GM23338 (cell line): ENCODE results near the gene EYS. TPM values are rescaled to one million over a fixed set of nuclear protein-coding genes. Genes with fewer than 3 reads are reported as not detected.
A peak's percentile ranks its signal among the peaks of the same experiment; 100 is the strongest.

Experiments
- ATAC-seq: fragments of 200-7000 bp; cut with Tn5 transposase; 3 replicates; pipeline ENCODE4 v1.9.1; 2020
- DNase-seq: peaks from one replicate; pipeline ENCODE4 v3.0.0-alpha.2; 2015; ENCODE audit warnings: low spot score
- H2AFZ ChIP-seq: fragments of 200-600 bp; sonication (generic); 2 replicates; pipeline ENCODE4 v1.8.0; 2016; ENCODE audit warnings: antibody characterized with exemption, mild to moderate bottlenecking, moderate library complexity
- H3F3A ChIP-seq: fragments of 200-600 bp; sonication (generic); replicated peaks from 2 replicates; pipeline ENCODE4 v1.8.0; 2017; ENCODE audit warnings: antibody characterized with exemption, mixed run types, low read depth
- H3K27ac ChIP-seq: fragments of 200-600 bp; sonication (generic); 2 replicates; pipeline ENCODE4 v1.6.1; 2016; ENCODE audit warnings: low read depth
- H3K27me3 ChIP-seq: fragments of 200-600 bp; sonication (generic); 2 replicates; pipeline ENCODE4 v1.8.0; 2016; ENCODE audit warnings: mild to moderate bottlenecking, mixed run types, moderate library complexity; ENCODE audit not compliant: insufficient read depth
- H3K36me3 ChIP-seq: fragments of 200-600 bp; sonication (generic); 2 replicates; pipeline ENCODE4 v1.8.0; 2016; ENCODE audit warnings: mild to moderate bottlenecking; ENCODE audit not compliant: insufficient read depth
- H3K4me1 ChIP-seq: fragments of 200-600 bp; sonication (generic); 2 replicates; pipeline ENCODE4 v1.8.0; 2016; ENCODE audit warnings: mild to moderate bottlenecking, moderate library complexity; ENCODE audit not compliant: insufficient read depth
- H3K4me2 ChIP-seq: fragments of 200-600 bp; sonication (generic); 2 replicates; pipeline ENCODE4 v1.7.1; 2017; ENCODE audit warnings: mixed run types
- H3K4me3 ChIP-seq: fragments of 200-600 bp; sonication (generic); 2 replicates; pipeline ENCODE4 v1.6.1; 2016; ENCODE audit warnings: mixed run types
- H3K79me2 ChIP-seq: fragments of 200-600 bp; sonication (generic); replicated peaks from 2 replicates; pipeline ENCODE4 v1.8.0; 2017; ENCODE audit warnings: mild to moderate bottlenecking; ENCODE audit not compliant: insufficient read depth
- H3K9me2 ChIP-seq: fragments of 200-600 bp; sonication (generic); 2 replicates; pipeline ENCODE4 v1.8.0; 2017; ENCODE audit not compliant: insufficient read depth
- H4K20me1 ChIP-seq: fragments of 200-600 bp; sonication (generic); replicated peaks from 2 replicates; pipeline ENCODE4 v1.8.0; 2017; ENCODE audit warnings: mild to moderate bottlenecking; ENCODE audit not compliant: insufficient read depth
- H3K27ac Mint-ChIP-seq: 2 replicates; pipeline ENCODE4 v1.8.0; 2020; ENCODE audit warnings: inconsistent platforms, mild to moderate bottlenecking, moderate library complexity, mixed read lengths
- H3K27me3 Mint-ChIP-seq: 3 replicates; pipeline ENCODE4 v1.8.0; 2022; ENCODE audit warnings: low read depth, mild to moderate bottlenecking, moderate library complexity, mixed read lengths, inconsistent platforms; ENCODE audit not compliant: insufficient read depth, poor library complexity
- H3K36me3 Mint-ChIP-seq: 3 replicates; pipeline ENCODE4 v1.8.0; 2021; ENCODE audit warnings: low read depth, mild to moderate bottlenecking, inconsistent platforms, moderate library complexity, mixed read lengths
- H3K4me1 Mint-ChIP-seq: 3 replicates; pipeline ENCODE4 v1.8.0; 2020; ENCODE audit warnings: mild to moderate bottlenecking, inconsistent platforms, mixed read lengths
- H3K4me3 Mint-ChIP-seq: 3 replicates; pipeline ENCODE4 v1.8.0; 2021; ENCODE audit warnings: moderate library complexity, mild to moderate bottlenecking, inconsistent platforms, mixed read lengths
- H3K9me3 Mint-ChIP-seq: 3 replicates; pipeline ENCODE4 v1.8.0; 2020; ENCODE audit warnings: moderate library complexity, mild to moderate bottlenecking, inconsistent platforms, mixed read lengths
- CREB1 ChIP-seq: fragments of 250-450 bp; sonication (Bioruptor Pico); IDR thresholded peaks from 2 replicates; pipeline ENCODE4 v1.5.0; 2020; ENCODE audit warnings: low read depth, mild to moderate bottlenecking, moderate library complexity
- EZH2 ChIP-seq: fragments of 200-600 bp; sonication (generic); IDR thresholded peaks from one replicate; pipeline ENCODE4 v1.8.0; 2017; ENCODE audit warnings: antibody characterized with exemption, mild to moderate bottlenecking, low read depth; ENCODE audit not compliant: unreplicated experiment
- EZH2phosphoT487 ChIP-seq: fragments of 200-600 bp; sonication (generic); IDR thresholded peaks from one replicate; pipeline ENCODE4 v1.8.1; 2018; ENCODE audit warnings: antibody characterized with exemption; ENCODE audit not compliant: unreplicated experiment
- JUNB ChIP-seq: IDR thresholded peaks from one replicate; pipeline ENCODE4 v1.6.1; 2016; ENCODE audit warnings: antibody characterized with exemption; ENCODE audit not compliant: unreplicated experiment
- NANOG ChIP-seq: IDR thresholded peaks from 2 replicates; pipeline ENCODE4 v1.6.1; 2016; ENCODE audit warnings: antibody characterized with exemption, borderline replicate concordance
- POLR2AphosphoS5 ChIP-seq: IDR thresholded peaks from 2 replicates; pipeline ENCODE4 v1.6.1; 2016; ENCODE audit warnings: antibody characterized with exemption, low read depth
- ZNF114 ChIP-seq: fragments of 250-450 bp; sonication (Bioruptor Pico); IDR thresholded peaks from 2 replicates; pipeline ENCODE4 v1.5.0; 2020; ENCODE audit warnings: mild to moderate bottlenecking, moderate library complexity
- polyA plus RNA-seq: library from polyadenylated mRNA; unstranded; fragments of >200 nt; fragmentation: Nextera tagmentation; extraction: Ambion mirVana; gene quantifications from 2 replicates; pipeline ENCODE4 v1.2.1, GENCODE V29; 2016
- total RNA-seq: library from RNA; depleted of rRNA; stranded (reverse); fragments of >200 nt; shearing (Covaris generic); gene quantifications from 2 replicates; pipeline ENCODE4 v1.2.3, GENCODE V29; 2014
- TF ChIP-seq, protein P1 (sequence below): fragments of 250-450 bp; sonication (Bioruptor Pico); IDR thresholded peaks from 2 replicates; pipeline ENCODE4 v1.5.0; 2020; ENCODE audit warnings: mild to moderate bottlenecking, moderate library complexity
- TF ChIP-seq, protein P2 (sequence below): IDR thresholded peaks from one replicate; pipeline ENCODE4 v1.6.1; 2018; ENCODE audit warnings: antibody characterized with exemption; ENCODE audit not compliant: unreplicated experiment
- TF ChIP-seq, protein P3 (sequence below), 2 experiments: fragments of 200-600 bp in 1 of 2; sonication (generic) in 1 of 2; conservative IDR thresholded peaks; 2 replicates each; pipeline versions ENCODE4 v1.5.1 to v1.6.1; 2016 to 2017; ENCODE audit warnings: antibody characterized with exemption in 2 of 2, low read depth in 2 of 2, mild to moderate bottlenecking in 2 of 2, moderate library complexity in 1 of 2

Gene EYS
- total and polyA plus RNA-seq, 2 experiments from 2014 or later: 0.38 to 0.52 TPM

DNA sequence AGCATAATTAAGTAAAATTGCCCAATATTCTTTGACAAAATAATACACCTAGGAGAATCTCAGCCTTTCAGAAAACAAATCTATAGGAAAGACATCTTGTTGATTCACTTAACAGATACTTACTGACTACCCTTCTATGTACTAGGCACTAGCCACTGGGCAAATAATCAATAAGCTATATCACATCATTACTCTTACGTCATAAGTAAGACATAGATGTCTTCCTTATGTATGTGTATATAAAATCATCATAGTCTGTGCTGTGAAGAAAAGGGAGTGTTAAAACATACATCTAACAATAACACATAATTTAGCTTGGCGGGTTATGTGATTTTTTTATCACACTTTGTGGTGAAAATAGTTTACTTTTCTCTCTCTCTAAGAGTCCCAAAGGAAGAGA lies 733.9 kb downstream of the EYS start (continued):
- TF ChIP-seq JUNB: no peak
- TF ChIP-seq CREB1 (CRISPR knock-in tag): no peak

DNA sequence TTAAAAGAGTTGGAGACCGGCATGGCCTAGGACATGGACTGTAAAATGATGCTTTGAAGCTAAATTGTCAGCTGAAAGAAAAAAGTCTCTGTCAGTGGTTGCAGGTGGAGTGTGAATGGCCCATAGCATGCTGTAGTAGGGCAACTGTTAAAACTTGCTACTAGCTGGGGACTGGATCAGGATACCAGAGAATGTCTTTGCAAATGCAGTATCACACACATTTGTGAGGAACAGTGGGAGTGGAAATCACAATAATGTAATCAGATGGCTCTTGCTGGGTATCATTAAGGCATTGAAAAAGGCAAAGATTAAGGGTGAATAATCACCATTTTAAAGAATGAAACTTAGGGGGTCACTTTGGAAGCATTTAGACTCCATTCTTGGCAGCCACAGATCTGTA lies 737.9 kb downstream of the EYS start:
- no peak overlapping the region for H2AFZ ChIP-seq
- no peaks in the 10 kb centered on the region for H4K20me1 ChIP-seq
- no peaks in the 10 kb centered on the region for H3K9me2 ChIP-seq
- H3K36me3 ChIP-seq: no peaks in the 10 kb centered on the region
- H3K27me3 ChIP-seq: no peaks in the 10 kb centered on the region
- Mint-ChIP-seq H3K27ac (0 out of 2 replicates have a peak overlapping the region, but pooled peaks have one; percentile 1), H3K4me3 (no peak overlapping the region), H3K27me3 (no peaks in the 10 kb centered on the region), H3K9me3 (no peaks in the 10 kb centered on the region; the same call in 2 of the 3 replicates), H3K36me3 (no peaks in the 10 kb centered on the region), H3K4me1 (peaks cover 8% of the 10 kb centered on the region; the same call in 2 of the 3 replicates)
- H3K4me1 ChIP-seq: no peaks in the 10 kb centered on the region
- ATAC-seq (no peak), DNase-seq (no peak)
- H3K4me2 ChIP-seq: no peak overlapping the region
- H3K79me2 ChIP-seq: no peaks in the 10 kb centered on the region
- H3K27ac ChIP-seq: no peak overlapping the region
- TF ChIP-seq, protein P1, sequence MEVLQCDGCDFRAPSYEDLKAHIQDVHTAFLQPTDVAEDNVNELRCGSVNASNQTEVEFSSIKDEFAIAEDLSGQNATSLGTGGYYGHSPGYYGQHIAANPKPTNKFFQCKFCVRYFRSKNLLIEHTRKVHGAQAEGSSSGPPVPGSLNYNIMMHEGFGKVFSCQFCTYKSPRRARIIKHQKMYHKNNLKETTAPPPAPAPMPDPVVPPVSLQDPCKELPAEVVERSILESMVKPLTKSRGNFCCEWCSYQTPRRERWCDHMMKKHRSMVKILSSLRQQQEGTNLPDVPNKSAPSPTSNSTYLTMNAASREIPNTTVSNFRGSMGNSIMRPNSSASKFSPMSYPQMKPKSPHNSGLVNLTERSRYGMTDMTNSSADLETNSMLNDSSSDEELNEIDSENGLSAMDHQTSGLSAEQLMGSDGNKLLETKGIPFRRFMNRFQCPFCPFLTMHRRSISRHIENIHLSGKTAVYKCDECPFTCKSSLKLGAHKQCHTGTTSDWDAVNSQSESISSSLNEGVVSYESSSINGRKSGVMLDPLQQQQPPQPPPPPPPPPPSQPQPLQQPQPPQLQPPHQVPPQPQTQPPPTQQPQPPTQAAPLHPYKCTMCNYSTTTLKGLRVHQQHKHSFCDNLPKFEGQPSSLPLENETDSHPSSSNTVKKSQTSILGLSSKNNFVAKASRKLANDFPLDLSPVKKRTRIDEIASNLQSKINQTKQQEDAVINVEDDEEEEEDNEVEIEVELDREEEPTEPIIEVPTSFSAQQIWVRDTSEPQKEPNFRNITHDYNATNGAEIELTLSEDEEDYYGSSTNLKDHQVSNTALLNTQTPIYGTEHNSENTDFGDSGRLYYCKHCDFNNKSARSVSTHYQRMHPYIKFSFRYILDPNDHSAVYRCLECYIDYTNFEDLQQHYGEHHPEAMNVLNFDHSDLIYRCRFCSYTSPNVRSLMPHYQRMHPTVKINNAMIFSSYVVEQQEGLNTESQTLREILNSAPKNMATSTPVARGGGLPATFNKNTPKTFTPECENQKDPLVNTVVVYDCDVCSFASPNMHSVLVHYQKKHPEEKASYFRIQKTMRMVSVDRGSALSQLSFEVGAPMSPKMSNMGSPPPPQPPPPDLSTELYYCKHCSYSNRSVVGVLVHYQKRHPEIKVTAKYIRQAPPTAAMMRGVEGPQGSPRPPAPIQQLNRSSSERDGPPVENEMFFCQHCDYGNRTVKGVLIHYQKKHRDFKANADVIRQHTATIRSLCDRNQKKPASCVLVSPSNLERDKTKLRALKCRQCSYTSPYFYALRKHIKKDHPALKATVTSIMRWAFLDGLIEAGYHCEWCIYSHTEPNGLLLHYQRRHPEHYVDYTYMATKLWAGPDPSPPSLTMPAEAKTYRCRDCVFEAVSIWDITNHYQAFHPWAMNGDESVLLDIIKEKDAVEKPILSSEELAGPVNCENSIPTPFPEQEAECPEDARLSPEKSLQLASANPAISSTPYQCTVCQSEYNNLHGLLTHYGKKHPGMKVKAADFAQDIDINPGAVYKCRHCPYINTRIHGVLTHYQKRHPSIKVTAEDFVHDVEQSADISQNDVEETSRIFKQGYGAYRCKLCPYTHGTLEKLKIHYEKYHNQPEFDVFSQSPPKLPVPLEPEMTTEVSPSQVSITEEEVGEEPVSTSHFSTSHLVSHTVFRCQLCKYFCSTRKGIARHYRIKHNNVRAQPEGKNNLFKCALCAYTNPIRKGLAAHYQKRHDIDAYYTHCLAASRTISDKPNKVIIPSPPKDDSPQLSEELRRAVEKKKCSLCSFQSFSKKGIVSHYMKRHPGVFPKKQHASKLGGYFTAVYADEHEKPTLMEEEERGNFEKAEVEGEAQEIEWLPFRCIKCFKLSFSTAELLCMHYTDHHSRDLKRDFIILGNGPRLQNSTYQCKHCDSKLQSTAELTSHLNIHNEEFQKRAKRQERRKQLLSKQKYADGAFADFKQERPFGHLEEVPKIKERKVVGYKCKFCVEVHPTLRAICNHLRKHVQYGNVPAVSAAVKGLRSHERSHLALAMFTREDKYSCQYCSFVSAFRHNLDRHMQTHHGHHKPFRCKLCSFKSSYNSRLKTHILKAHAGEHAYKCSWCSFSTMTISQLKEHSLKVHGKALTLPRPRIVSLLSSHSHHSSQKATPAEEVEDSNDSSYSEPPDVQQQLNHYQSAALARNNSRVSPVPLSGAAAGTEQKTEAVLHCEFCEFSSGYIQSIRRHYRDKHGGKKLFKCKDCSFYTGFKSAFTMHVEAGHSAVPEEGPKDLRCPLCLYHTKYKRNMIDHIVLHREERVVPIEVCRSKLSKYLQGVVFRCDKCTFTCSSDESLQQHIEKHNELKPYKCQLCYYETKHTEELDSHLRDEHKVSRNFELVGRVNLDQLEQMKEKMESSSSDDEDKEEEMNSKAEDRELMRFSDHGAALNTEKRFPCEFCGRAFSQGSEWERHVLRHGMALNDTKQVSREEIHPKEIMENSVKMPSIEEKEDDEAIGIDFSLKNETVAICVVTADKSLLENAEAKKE (CRISPR knock-in tag): no peak
- TF ChIP-seq EZH2phosphoT487 (no peak), CREB1 (CRISPR knock-in tag) (no peak), NANOG (no peak), ZNF114 (CRISPR knock-in tag) (no peak), JUNB (no peak), EZH2 (no peak), POLR2AphosphoS5 (no peak)
- TF ChIP-seq, protein P2, sequence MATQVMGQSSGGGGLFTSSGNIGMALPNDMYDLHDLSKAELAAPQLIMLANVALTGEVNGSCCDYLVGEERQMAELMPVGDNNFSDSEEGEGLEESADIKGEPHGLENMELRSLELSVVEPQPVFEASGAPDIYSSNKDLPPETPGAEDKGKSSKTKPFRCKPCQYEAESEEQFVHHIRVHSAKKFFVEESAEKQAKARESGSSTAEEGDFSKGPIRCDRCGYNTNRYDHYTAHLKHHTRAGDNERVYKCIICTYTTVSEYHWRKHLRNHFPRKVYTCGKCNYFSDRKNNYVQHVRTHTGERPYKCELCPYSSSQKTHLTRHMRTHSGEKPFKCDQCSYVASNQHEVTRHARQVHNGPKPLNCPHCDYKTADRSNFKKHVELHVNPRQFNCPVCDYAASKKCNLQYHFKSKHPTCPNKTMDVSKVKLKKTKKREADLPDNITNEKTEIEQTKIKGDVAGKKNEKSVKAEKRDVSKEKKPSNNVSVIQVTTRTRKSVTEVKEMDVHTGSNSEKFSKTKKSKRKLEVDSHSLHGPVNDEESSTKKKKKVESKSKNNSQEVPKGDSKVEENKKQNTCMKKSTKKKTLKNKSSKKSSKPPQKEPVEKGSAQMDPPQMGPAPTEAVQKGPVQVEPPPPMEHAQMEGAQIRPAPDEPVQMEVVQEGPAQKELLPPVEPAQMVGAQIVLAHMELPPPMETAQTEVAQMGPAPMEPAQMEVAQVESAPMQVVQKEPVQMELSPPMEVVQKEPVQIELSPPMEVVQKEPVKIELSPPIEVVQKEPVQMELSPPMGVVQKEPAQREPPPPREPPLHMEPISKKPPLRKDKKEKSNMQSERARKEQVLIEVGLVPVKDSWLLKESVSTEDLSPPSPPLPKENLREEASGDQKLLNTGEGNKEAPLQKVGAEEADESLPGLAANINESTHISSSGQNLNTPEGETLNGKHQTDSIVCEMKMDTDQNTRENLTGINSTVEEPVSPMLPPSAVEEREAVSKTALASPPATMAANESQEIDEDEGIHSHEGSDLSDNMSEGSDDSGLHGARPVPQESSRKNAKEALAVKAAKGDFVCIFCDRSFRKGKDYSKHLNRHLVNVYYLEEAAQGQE: no peak
- TF ChIP-seq, protein P3, sequence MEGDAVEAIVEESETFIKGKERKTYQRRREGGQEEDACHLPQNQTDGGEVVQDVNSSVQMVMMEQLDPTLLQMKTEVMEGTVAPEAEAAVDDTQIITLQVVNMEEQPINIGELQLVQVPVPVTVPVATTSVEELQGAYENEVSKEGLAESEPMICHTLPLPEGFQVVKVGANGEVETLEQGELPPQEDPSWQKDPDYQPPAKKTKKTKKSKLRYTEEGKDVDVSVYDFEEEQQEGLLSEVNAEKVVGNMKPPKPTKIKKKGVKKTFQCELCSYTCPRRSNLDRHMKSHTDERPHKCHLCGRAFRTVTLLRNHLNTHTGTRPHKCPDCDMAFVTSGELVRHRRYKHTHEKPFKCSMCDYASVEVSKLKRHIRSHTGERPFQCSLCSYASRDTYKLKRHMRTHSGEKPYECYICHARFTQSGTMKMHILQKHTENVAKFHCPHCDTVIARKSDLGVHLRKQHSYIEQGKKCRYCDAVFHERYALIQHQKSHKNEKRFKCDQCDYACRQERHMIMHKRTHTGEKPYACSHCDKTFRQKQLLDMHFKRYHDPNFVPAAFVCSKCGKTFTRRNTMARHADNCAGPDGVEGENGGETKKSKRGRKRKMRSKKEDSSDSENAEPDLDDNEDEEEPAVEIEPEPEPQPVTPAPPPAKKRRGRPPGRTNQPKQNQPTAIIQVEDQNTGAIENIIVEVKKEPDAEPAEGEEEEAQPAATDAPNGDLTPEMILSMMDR (conservative IDR thresholded peaks at IDR 0.05; ENCODE audit: low read depth in 2 of 2): no peak
- no peak overlapping the region for H3K4me3 ChIP-seq
- H3F3A ChIP-seq: no peaks in the 10 kb centered on the region
